Measurements from ENCODE around the gene TTC28.

Gene TTC28

DNA sequence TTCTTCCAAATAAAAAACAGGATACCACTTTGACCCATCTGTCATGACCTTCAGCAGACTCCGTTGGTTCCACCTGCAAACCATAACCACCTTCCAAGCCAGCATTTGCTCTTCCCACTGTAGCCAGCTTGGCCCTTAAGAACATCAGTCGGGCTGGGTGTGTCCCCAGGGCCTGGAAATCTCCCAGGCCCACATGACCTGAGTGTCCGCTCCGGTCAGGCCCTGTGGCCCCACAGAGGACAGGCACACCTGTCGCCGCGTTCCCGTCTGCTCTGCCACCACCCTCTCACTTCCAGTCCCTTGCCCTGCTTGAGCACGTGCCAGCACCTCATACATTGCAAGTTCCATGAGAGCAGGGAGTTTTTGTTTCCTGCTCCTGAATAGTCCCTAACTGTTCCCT is 694.9 kb downstream of the TTC28 start:
- TF ChIP-seq, protein P1, sequence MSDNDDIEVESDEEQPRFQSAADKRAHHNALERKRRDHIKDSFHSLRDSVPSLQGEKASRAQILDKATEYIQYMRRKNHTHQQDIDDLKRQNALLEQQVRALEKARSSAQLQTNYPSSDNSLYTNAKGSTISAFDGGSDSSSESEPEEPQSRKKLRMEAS (IDR thresholded peaks at IDR 0.05) = no peak
- TF ChIP-seq YY1 (IDR thresholded peaks at IDR 0.05; ENCODE audit: low read depth) (no peak), ZBTB7A (IDR thresholded peaks at IDR 0.05; ENCODE audit: low read depth) (no peak), FOXM1 (IDR thresholded peaks at IDR 0.05; ENCODE audit: borderline replicate concordance, low read depth) (no peak)
- TF ChIP-seq, protein P2, sequence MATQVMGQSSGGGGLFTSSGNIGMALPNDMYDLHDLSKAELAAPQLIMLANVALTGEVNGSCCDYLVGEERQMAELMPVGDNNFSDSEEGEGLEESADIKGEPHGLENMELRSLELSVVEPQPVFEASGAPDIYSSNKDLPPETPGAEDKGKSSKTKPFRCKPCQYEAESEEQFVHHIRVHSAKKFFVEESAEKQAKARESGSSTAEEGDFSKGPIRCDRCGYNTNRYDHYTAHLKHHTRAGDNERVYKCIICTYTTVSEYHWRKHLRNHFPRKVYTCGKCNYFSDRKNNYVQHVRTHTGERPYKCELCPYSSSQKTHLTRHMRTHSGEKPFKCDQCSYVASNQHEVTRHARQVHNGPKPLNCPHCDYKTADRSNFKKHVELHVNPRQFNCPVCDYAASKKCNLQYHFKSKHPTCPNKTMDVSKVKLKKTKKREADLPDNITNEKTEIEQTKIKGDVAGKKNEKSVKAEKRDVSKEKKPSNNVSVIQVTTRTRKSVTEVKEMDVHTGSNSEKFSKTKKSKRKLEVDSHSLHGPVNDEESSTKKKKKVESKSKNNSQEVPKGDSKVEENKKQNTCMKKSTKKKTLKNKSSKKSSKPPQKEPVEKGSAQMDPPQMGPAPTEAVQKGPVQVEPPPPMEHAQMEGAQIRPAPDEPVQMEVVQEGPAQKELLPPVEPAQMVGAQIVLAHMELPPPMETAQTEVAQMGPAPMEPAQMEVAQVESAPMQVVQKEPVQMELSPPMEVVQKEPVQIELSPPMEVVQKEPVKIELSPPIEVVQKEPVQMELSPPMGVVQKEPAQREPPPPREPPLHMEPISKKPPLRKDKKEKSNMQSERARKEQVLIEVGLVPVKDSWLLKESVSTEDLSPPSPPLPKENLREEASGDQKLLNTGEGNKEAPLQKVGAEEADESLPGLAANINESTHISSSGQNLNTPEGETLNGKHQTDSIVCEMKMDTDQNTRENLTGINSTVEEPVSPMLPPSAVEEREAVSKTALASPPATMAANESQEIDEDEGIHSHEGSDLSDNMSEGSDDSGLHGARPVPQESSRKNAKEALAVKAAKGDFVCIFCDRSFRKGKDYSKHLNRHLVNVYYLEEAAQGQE (IDR thresholded peaks at IDR 0.05; ENCODE audit: low read depth) = no peak

DNA sequence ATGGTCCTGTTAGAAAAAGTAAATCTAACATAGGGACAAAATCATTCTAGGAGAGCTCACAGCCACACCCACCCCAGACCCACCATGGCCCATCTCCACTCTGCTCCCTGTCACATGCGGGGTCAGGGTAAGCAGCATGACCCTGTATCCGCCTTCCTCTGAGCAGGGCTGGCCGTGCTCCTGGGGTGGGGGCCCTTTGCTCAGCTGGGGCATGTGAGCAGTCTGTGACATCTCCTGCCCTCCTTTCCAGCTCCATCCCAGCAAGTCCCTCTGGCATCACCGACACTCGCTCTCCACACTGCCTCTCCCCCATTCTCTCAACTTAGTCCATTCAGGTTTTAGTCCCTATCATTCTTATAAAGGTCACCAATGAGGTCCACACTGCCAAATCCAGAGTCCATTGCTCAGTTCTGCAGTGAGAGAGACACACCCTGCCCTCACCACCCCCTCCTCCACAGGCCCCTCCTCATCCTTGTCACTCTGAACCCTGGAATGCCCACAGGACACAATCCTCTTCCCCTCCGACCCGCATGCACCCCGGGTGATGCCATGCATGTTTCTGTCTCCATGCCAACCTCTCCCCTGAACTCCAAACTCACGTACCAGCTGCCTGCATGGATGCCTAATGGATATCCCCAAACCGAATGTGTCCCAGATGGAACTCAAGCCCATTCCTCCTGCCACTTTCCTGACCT is 695.5 kb downstream of the TTC28 start:
- no peak for TF ChIP-seq FOXM1 (IDR thresholded peaks at IDR 0.05; ENCODE audit: borderline replicate concordance, low read depth)
- TF ChIP-seq TEAD4 (IDR thresholded peaks at IDR 0.05) = no peak

DNA sequence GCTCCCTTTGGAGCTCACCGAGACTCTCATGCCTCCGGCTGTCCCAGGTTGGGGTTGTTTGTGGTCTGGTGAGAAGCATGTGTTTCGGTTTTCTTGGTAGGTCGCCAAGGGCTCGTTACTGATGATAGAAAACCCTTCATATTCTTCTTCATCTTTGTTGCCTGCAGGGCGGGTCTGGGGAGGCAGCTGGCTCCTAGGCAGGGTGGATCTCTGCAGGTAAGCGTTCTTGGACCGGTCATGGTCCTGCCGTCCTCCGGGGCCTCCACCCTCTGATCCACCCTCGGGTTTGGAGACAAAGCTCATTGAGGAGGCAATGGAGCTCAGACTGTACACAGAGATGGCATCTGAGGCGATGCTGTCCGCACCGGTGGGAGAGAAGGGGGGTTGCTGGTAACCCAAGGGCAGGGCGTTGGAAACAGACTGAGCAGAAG is 696.3 kb downstream of the TTC28 start:
- no peak for TF ChIP-seq FOXM1 (IDR thresholded peaks at IDR 0.05; ENCODE audit: borderline replicate concordance, low read depth)
- no peak for TF ChIP-seq EP300 (IDR thresholded peaks at IDR 0.05; ENCODE audit: borderline replicate concordance)
- TF ChIP-seq, protein P1 (IDR thresholded peaks at IDR 0.05) = no peak
- no peak for TF ChIP-seq TEAD4 (IDR thresholded peaks at IDR 0.05)
- no peak for TF ChIP-seq ZBTB7A (IDR thresholded peaks at IDR 0.05; ENCODE audit: low read depth)
- TF ChIP-seq, protein P2 (IDR thresholded peaks at IDR 0.05; ENCODE audit: low read depth) = no peak

DNA sequence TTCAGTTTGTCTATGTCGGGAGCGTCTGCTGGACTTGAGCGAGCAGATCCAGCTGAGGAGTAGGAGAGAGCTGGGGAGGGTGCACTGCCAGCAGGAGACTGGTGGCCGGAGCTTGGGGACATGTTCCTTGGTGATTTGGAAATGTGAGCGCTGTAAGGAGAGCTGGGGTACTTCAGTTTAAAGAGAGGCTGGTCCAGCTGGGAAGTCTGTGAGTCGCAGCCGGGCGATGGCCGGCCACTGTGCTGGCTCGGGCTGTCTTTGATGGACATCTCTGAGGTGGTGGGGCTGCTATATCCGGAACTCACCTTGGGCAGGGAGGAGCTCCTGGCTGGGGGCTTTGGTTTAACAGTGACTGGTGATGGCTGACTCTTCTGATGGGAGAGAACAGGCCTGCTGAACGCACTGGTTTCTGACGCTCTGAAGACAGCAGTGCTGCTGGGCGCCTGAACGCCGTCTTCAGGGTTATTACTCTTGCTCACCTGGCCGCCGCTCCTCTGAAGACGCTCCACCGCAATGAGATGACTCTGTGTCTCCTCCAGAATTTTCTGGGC is 696.9 kb downstream of the TTC28 start:
- no peak for TF ChIP-seq EP300 (IDR thresholded peaks at IDR 0.05; ENCODE audit: borderline replicate concordance)
- TF ChIP-seq, protein P3, sequence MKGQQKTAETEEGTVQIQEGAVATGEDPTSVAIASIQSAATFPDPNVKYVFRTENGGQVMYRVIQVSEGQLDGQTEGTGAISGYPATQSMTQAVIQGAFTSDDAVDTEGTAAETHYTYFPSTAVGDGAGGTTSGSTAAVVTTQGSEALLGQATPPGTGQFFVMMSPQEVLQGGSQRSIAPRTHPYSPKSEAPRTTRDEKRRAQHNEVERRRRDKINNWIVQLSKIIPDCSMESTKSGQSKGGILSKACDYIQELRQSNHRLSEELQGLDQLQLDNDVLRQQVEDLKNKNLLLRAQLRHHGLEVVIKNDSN (IDR thresholded peaks at IDR 0.05) = no peak
- TF ChIP-seq EGR1 (IDR thresholded peaks at IDR 0.05) = no peak
- TF ChIP-seq, protein P2 (IDR thresholded peaks at IDR 0.05; ENCODE audit: low read depth) = no peak
- TF ChIP-seq, protein P1 (IDR thresholded peaks at IDR 0.05) = no peak
- TF ChIP-seq RAD21 (IDR thresholded peaks at IDR 0.05; ENCODE audit: low read depth) = no peak
- no peak for TF ChIP-seq ZBTB7A (IDR thresholded peaks at IDR 0.05; ENCODE audit: low read depth)
- no peak for TF ChIP-seq TCF12 (IDR thresholded peaks at IDR 0.05; ENCODE audit: low read depth)
- no peak for TF ChIP-seq CEBPB (IDR thresholded peaks at IDR 0.05)
- TF ChIP-seq NFIC (IDR thresholded peaks at IDR 0.05) = no peak
- TF ChIP-seq CREB1 (IDR thresholded peaks at IDR 0.05; ENCODE audit: low read depth) = no peak

DNA sequence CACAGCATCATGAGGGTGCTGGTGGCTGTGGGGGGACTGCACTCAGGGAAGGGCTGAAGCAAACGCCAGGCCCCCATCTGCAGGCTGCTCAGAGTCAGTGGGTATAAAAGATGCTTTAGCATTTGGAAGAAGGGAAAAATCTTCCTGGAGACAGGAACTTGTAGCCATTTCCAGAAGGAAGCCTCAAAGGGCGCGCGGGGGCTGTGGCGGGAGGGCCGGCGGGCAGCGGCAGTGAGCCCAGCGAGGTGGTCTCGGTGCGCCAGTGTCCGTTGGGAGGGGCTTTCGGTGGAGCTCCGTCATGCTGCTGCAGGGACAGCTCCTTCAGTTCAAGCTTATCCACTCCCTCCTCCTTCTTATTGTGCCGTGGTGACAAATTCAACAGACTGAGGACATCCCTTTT is 697.5 kb downstream of the TTC28 start:
- no peak for TF ChIP-seq FOXM1 (IDR thresholded peaks at IDR 0.05; ENCODE audit: borderline replicate concordance, low read depth)
